Coronary artery (tissue), 2 donors: ENCODE data around the gene ABHD1.

ENCODE experiments used
- DNase-seq: peaks from one replicate; pipeline ENCODE4 v3.0.0-alpha.2; 2017; ENCODE audit warnings: low spot score
- H3K27ac ChIP-seq, 2 donors: fragments of 200-600 bp; sonication (generic); one replicate each; pipeline ENCODE4 v1.5.1; 2016 to 2019
- H3K4me3 ChIP-seq: fragments of 200-600 bp; sonication (generic); 2 replicates; pipeline ENCODE4 v1.5.1; 2016; ENCODE audit warnings: mild to moderate bottlenecking, moderate library complexity
- TF ChIP-seq, protein P1 (sequence below): fragments of 200-600 bp; sonication (generic); IDR thresholded peaks from one replicate; pipeline ENCODE4 v1.5.1; 2019; ENCODE audit warnings: antibody characterized with exemption

Gene ABHD1

DNA sequence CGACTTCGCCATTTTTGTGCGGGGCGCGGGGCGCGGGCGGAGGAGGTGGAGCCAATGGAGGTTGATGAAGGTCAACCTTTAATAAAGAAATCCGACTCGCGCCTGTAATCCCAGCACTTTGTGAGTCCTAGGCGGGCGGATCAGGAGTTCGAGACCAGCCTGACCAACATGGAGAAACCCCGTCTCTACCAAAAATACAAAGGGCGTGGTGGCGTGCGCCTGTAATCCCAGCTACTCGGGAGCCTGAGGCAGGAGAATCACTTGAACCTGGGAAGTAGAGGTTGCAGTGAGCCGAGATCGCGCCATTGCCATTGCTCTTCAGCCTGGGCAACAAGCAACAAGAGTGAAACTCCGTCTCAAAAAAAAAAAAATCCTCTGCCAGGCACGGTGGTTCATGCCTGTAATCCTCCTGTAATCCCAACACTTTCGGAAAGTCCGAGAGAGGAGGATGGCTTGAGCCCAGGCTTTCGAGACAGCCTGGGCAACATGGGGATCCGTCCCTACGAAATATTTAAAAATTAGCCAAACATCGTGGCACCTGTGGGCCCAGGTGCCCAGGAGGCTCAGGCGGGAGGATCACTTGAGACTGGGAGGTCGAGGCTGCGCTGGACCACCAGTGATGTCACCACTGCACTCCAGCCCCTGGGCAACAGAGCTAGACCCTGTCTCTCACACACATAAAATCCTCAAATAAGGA, 11.3 kb downstream of the ABHD1 start:
- Histone ChIP-seq H3K4me3 (peak overlapping the region; percentile 94), H3K27ac (peak overlapping the region in 1 of 2 donors; percentile 96)
- TF ChIP-seq, protein P1, sequence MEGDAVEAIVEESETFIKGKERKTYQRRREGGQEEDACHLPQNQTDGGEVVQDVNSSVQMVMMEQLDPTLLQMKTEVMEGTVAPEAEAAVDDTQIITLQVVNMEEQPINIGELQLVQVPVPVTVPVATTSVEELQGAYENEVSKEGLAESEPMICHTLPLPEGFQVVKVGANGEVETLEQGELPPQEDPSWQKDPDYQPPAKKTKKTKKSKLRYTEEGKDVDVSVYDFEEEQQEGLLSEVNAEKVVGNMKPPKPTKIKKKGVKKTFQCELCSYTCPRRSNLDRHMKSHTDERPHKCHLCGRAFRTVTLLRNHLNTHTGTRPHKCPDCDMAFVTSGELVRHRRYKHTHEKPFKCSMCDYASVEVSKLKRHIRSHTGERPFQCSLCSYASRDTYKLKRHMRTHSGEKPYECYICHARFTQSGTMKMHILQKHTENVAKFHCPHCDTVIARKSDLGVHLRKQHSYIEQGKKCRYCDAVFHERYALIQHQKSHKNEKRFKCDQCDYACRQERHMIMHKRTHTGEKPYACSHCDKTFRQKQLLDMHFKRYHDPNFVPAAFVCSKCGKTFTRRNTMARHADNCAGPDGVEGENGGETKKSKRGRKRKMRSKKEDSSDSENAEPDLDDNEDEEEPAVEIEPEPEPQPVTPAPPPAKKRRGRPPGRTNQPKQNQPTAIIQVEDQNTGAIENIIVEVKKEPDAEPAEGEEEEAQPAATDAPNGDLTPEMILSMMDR = no peak
- no peak for DNase-seq

DNA sequence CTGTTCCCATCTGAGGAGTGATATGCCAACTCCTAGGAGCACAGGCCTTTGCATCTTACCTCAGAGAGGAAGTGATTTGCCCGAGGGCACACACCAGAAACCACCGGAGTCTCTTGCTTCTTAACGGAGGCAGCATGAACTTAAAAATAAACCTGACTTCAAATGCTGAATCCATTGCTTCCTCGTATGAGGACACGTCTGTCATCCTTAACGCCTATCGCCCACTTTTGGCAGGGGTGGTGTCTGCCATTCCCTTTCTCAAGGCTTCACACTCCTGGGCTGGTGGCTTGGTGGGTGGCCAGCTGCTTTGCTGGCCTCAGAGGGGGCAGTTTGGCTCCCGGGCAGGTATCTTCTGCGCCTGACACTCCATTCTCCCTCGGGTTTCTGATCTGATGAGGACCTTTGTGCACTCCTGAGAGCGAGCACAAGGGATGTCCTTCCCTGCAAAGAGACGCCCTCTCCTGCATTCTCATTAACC, 11.9 kb downstream of the ABHD1 start:
- no peak overlapping the region for H3K27ac ChIP-seq
- H3K4me3 ChIP-seq = no peak overlapping the region
- TF ChIP-seq, protein P1 = no peak
- no peak for DNase-seq

DNA sequence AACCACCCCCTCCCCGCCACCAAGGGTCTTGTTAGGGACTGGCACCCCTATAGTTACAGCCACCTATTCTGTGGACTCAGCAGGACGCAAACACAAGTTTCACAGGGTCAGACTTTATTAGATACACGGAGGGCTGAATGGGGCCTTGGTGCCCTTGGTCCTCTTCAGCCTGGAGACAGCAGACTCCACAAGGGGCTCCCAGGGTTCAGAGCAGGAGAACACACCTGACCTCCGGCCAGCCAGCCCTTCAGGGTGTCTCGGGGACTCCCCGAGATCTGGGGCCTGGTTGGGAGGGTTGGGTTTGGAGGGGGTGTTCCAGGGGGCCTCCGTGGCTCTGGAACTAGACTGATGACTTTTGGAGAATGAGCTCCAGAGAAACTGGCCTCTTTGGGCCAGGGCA, 13.1 kb downstream of the ABHD1 start:
- no peak for DNase-seq
- TF ChIP-seq, protein P1 = no peak
- no peak overlapping the region for H3K4me3 ChIP-seq

DNA sequence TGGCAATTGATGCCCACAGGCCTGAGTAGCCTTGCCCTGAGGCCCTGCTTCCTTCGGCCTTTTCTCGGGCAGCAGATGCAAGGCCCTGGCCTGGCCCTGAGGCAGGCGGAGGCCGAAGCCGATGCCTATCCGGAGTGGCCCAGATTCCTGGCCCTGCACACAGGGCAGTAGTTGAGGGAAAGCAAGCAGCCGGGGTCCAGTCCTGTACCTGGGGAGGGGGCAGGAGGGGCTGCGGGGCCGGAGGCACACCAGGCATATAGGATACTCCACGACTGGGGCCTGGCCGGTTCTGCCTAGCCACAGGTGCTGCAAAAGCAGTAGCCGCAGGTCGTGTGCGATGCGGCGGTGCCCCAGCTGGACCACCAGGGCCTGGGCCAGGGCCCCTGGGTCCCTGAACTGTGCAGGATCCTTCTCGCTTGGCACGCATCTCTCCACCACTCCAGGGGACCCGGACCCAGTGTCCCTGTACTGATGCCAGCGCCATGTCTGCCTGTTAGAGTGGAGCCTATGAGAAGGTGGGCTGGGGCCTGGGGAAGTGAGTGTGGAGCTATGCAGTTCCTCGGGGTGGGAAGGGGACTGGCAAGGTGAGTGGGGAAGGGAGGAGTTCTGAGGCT, 13.8 kb downstream of the ABHD1 start:
- TF ChIP-seq, protein P1 = no peak
- no peak for DNase-seq
- H3K27ac ChIP-seq = no peak overlapping the region
- no peak overlapping the region for H3K4me3 ChIP-seq

More for the DNA sequence above, 13.1 kb downstream of the ABHD1 start:
- H3K27ac ChIP-seq = no peak overlapping the region

DNA sequence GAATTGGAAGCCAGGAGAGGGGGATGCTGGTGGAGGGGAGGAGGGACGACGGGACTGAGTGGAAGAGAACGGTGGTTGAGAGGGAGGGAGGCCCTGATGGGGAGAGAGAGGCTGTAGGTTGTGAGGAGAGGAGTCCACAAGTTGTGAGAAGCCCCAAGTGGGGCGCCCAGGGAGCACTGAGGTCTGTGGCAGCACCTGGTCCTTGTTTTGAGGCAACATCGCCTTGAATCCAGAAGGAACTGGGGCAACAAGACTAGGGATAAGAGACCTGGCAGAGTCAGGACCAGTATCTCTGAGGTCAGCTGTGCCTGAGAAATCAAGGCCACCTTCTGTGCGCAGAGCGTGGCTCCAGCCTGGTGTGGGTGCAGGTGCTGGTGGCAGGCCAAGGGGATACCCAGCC, 14.5 kb downstream of the ABHD1 start:
- H3K27ac ChIP-seq = no peak overlapping the region
- TF ChIP-seq, protein P1 = no peak
- no peak for DNase-seq
- no peak overlapping the region for H3K4me3 ChIP-seq

DNA sequence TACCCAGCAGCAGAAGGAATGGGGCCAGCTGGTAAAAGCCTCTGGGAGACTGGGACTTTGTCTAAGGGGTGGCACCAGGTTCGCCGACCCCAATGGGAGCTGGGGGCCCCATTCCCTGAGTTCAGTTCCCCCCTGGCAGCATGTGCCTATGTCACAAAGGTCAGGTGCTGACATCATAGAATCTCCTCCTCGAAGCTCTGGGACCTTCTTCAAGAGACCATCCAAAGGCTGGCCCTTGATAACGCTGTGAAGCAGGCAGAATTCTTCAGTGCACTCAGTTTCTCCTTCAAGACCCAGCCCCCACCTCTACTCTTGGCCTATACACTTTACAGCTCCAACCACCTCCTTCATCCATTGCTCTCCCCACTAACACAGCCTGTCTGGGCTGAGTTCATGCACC, 15.7 kb downstream of the ABHD1 start, which contains the start of gene PRR30:
TSS of gene PRR30 (minus strand) at position 101 of the 400 bp plus-strand sequence. CDS start 1,081 bp downstream, outside the sequence.
- H3K4me3 ChIP-seq = no peak within 1 kb of the TSS
- no peak for DNase-seq
- TF ChIP-seq, protein P1 = no peak
- H3K27ac ChIP-seq = no peak within 1 kb of the TSS

DNA sequence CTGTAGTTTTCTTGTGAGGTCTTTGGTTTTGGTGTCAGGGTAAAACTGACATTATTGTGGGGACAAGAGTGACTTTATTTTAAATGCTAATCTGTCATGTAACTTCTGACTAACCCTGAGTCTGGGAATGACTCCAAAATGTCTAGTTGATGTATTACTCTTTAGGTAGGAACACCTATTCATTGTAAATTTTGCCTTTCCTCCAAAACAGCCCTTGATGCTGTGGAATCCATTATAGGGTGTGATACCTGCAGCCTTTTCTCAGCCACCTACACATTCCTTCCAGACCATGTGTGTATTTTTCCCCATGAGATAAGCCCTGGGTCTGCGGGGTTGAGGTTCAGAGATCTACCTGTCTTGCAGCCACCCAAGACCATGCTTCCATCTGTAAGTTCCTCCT, 19.7 kb downstream of the ABHD1 start:
- H3K4me3 ChIP-seq = no peak overlapping the region
- H3K27ac ChIP-seq = no peak overlapping the region
- TF ChIP-seq, protein P1 = no peak
- DNase-seq = no peak
